GM12864 (cell line): ENCODE data around the gene GRK1.
"Not testable (repeated sequence)": the region's sequence is repeated elsewhere in the genome, so short reads cannot be mapped to it uniquely, and the experiment has no call there.

Experiments
- DNase-seq: peaks from one replicate; pipeline ENCODE4 v3.0.0-alpha.2; 2011; ENCODE audit warnings: low read depth
- H3K4me3 ChIP-seq: 2 replicates; pipeline ENCODE4 v1.5.1; 2011; ENCODE audit warnings: mild to moderate bottlenecking, low read depth, low read length, control low read depth
- CTCF ChIP-seq: IDR thresholded peaks from 2 replicates; pipeline ENCODE4 v1.5.1; 2011; ENCODE audit warnings: low read depth, mild to moderate bottlenecking, moderate library complexity, low read length, control low read depth, inconsistent platforms; ENCODE audit errors: missing control alignments

Gene GRK1

GRCh38 chr13:113750554-113751399 is 83.8 kb downstream of the GRK1 start:
- no peak for DNase-seq
- H3K4me3 ChIP-seq, result no peak overlapping the region
- TF ChIP-seq CTCF, result no peak

- no peak overlapping the region for H3K4me3 ChIP-seq
- TF ChIP-seq CTCF, result no peak
- DNase-seq, result no peak
Measured at GRCh38 chr13:113751491-113751890, 84.5 kb downstream of the GRK1 start.

GRCh38 chr13:113752211-113752986 is 85.4 kb downstream of the GRK1 start:
- DNase-seq, H3K4me3 ChIP-seq: not testable (repeated sequence)

- no peak for TF ChIP-seq CTCF
Measured at GRCh38 chr13:113753171-113753570, 86.2 kb downstream of the GRK1 start.

GRCh38 chr13:113754242-113754641 is 87.2 kb downstream of the GRK1 start:
- DNase-seq, result no peak
- H3K4me3 ChIP-seq, result no peak overlapping the region
- no peak for TF ChIP-seq CTCF

More at GRCh38 chr13:113753171-113753570, 86.2 kb downstream of the GRK1 start:
- no peak overlapping the region for H3K4me3 ChIP-seq
- DNase-seq, result no peak

GRCh38 chr13:113754691-113755090 is 87.7 kb downstream of the GRK1 start:
- DNase-seq, result no peak
- H3K4me3 ChIP-seq, result no peak overlapping the region
- TF ChIP-seq CTCF, result no peak

- TF ChIP-seq CTCF, result no peak
- no peak for DNase-seq
- no peak overlapping the region for H3K4me3 ChIP-seq
Measured at GRCh38 chr13:113756441-113757097, 89.5 kb downstream of the GRK1 start.
